H1 (cell line): Measurements from ENCODE around the gene RHBDF1. TPM values are rescaled to one million over a fixed set of nuclear protein-coding genes. Genes with fewer than 3 reads are reported as not detected.
"Not testable (repeated sequence)": the region's sequence is repeated elsewhere in the genome, so short reads cannot be mapped to it uniquely, and the experiment has no call there.

Experiments
- CTCF ChIA-PET: fragments of 300-600 bp; sonication (Branson Sonifier 250); formaldehyde crosslinking; loops from one replicate; lab custom pipeline; 2021; ENCODE audit not compliant: partially characterized antibody; lab: Charles Lee
- POLR2A ChIA-PET: fragments of 300-600 bp; sonication (Branson Sonifier 250); formaldehyde crosslinking; loops from one replicate; lab custom pipeline; 2021; ENCODE audit warnings: inconsistent platforms; ENCODE audit not compliant: partially characterized antibody; lab: Charles Lee
- DNase-seq, 2 experiments: peaks; one replicate each; pipeline versions ENCODE4 v3.0.0 to v3.0.0-alpha.2; 2010 to 2022; ENCODE audit warnings: low spot score in 2 of 2, low read depth in 1 of 2, mixed read lengths in 1 of 2
- FAIRE-seq: peaks from 2 replicates; lab custom pipeline; 2011; peaks lifted over from hg19 to GRCh38; lab: Jason Lieb, UNC
- H2AFZ ChIP-seq: 2 replicates; pipeline ENCODE4 v1.8.1; 2012; ENCODE audit warnings: low read length, inconsistent platforms
- H2AK5ac ChIP-seq: 2 replicates; pipeline ENCODE4 v1.6.1; 2013; ENCODE audit warnings: low read depth, low read length
- H2BK120ac ChIP-seq: replicated peaks from 2 replicates; pipeline ENCODE3; 2013; ENCODE audit warnings: low read depth, low read length, inconsistent platforms
- H2BK12ac ChIP-seq: 2 replicates; pipeline ENCODE4 v1.6.1; 2013; ENCODE audit warnings: low read depth, low read length
- H2BK15ac ChIP-seq: 2 replicates; pipeline ENCODE4 v1.6.1; 2013; ENCODE audit warnings: low read length
- H2BK20ac ChIP-seq: 2 replicates; pipeline ENCODE4 v1.6.1; 2013; ENCODE audit warnings: low read length
- H2BK5ac ChIP-seq: 2 replicates; pipeline ENCODE4 v1.6.1; 2013; ENCODE audit warnings: low read depth, low read length
- H3K14ac ChIP-seq: 2 replicates; pipeline ENCODE4 v1.6.1; 2013; ENCODE audit warnings: inconsistent platforms; ENCODE audit not compliant: insufficient read length
- H3K18ac ChIP-seq: 2 replicates; pipeline ENCODE4 v1.6.1; 2013; ENCODE audit warnings: low read length; ENCODE audit errors: extremely low read depth
- H3K23ac ChIP-seq: 2 replicates; pipeline ENCODE4 v1.6.1; 2013; ENCODE audit warnings: inconsistent platforms; ENCODE audit not compliant: insufficient read length
- H3K23me2 ChIP-seq: 2 replicates; pipeline ENCODE4 v1.6.1; 2013; ENCODE audit warnings: low read depth, low read length
- H3K27ac ChIP-seq: 2 replicates; pipeline ENCODE4 v1.6.1; 2011; ENCODE audit warnings: low read depth, low read length, inconsistent platforms
- H3K27me3 ChIP-seq, 4 experiments: replicated peaks in 1 of 4; 1 replicate in 1 of 4; 2 replicates in 3 of 4; pipeline versions ENCODE4 v1.6.1 to v1.8.1; 2011 to 2013; ENCODE audit warnings: low read length in 3 of 4, mild to moderate bottlenecking in 3 of 4, inconsistent platforms in 2 of 4, mixed read lengths in 2 of 4, moderate library complexity in 1 of 4; ENCODE audit not compliant: control insufficient read depth in 3 of 4, insufficient read depth in 3 of 4; ENCODE audit errors: extremely low read depth in 1 of 4
- H3K36me3 ChIP-seq, 4 experiments: 2 replicates each; pipeline versions ENCODE4 v1.6.1 to v1.8.1; 2011 to 2013; ENCODE audit warnings: mild to moderate bottlenecking in 4 of 4, low read length in 3 of 4, moderate library complexity in 2 of 4, control low read depth in 1 of 4, inconsistent platforms in 1 of 4; ENCODE audit not compliant: insufficient read depth in 4 of 4, control insufficient read depth in 2 of 4
- H3K4ac ChIP-seq: replicated peaks from 2 replicates; pipeline ENCODE3; 2013; ENCODE audit warnings: low read length, low read depth, mixed read lengths, inconsistent platforms; ENCODE audit not compliant: insufficient read length
- H3K4me1 ChIP-seq, 4 experiments: replicated peaks in 1 of 4; 1 replicate in 1 of 4; 2 replicates in 3 of 4; pipeline versions ENCODE4 v1.6.1 to v1.8.1; 2011 to 2013; ENCODE audit warnings: low read length in 3 of 4, inconsistent platforms in 2 of 4, mixed read lengths in 1 of 4; ENCODE audit not compliant: insufficient read depth in 4 of 4, control insufficient read depth in 3 of 4
- H3K4me2 ChIP-seq, 2 experiments: 2 replicates each; pipeline versions ENCODE4 v1.6.1 to v1.8.1; 2011 to 2013; ENCODE audit warnings: low read depth in 2 of 2, low read length in 2 of 2, control low read depth in 1 of 2, inconsistent platforms in 1 of 2, mild to moderate bottlenecking in 1 of 2; ENCODE audit not compliant: insufficient read depth in 1 of 2
- H3K4me3 ChIP-seq, 4 experiments: fragments of 200-600, 300-600 bp in 1 of 4; sonication (generic), shearing (Covaris generic), sonication (Bioruptor Twin) in 1 of 4; 2 replicates each; pipeline versions ENCODE4 v1.5.1 to v1.8.1; 2011 to 2016; ENCODE audit warnings: low read length in 4 of 4, low read depth in 3 of 4, control low read depth in 2 of 4, inconsistent platforms in 2 of 4, mild to moderate bottlenecking in 2 of 4, mixed read lengths in 1 of 4, moderate library complexity in 1 of 4; ENCODE audit not compliant: insufficient read depth in 2 of 4; ENCODE audit errors: extremely low read depth in 1 of 4
- H3K56ac ChIP-seq: replicated peaks from 2 replicates; pipeline ENCODE3; 2013; ENCODE audit warnings: low read depth, mild to moderate bottlenecking, mixed read lengths, low read length, inconsistent platforms; ENCODE audit not compliant: insufficient read length
- H3K79me1 ChIP-seq: 2 replicates; pipeline ENCODE4 v1.6.1; 2013; ENCODE audit warnings: low read depth, low read length, control low read depth
- H3K79me2 ChIP-seq, 2 experiments: 2 replicates each; pipeline versions ENCODE4 v1.6.1 to v1.8.1; 2012 to 2013; ENCODE audit warnings: low read length in 2 of 2, mild to moderate bottlenecking in 2 of 2, inconsistent platforms in 1 of 2; ENCODE audit not compliant: insufficient read depth in 2 of 2, control insufficient read depth in 1 of 2
- H3K9ac ChIP-seq, 4 experiments: replicated peaks in 1 of 4; 1 replicate in 1 of 4; 2 replicates in 3 of 4; pipeline versions ENCODE4 v1.6.1 to v1.8.1; 2011 to 2013; ENCODE audit warnings: low read depth in 3 of 4, low read length in 3 of 4, control low read depth in 2 of 4, mild to moderate bottlenecking in 2 of 4, moderate library complexity in 2 of 4, inconsistent platforms in 1 of 4; ENCODE audit errors: extremely low read depth in 1 of 4
- H3K9me3 ChIP-seq, 2 experiments: 2 replicates each; pipeline versions ENCODE4 v1.6.1 to v1.8.1; 2012 to 2013; ENCODE audit warnings: mild to moderate bottlenecking in 2 of 2, moderate library complexity in 2 of 2, control low read depth in 1 of 2, inconsistent platforms in 1 of 2, low read depth in 1 of 2, low read length in 1 of 2, mixed read lengths in 1 of 2; ENCODE audit not compliant: insufficient read depth in 2 of 2
- H4K20me1 ChIP-seq, 2 experiments: replicated peaks in 1 of 2; 2 replicates each; pipeline versions ENCODE3 to v1.8.1; 2011 to 2013; ENCODE audit warnings: inconsistent platforms in 2 of 2, low read length in 2 of 2, mild to moderate bottlenecking in 1 of 2; ENCODE audit not compliant: insufficient read depth in 2 of 2, control insufficient read depth in 1 of 2
- H4K5ac ChIP-seq: 2 replicates; pipeline ENCODE4 v1.6.1; 2013; ENCODE audit warnings: low read length, low read depth, mixed read lengths, inconsistent platforms; ENCODE audit not compliant: insufficient read length
- H4K8ac ChIP-seq: 2 replicates; pipeline ENCODE4 v1.8.0; 2013; ENCODE audit warnings: mild to moderate bottlenecking, moderate library complexity, low read length, inconsistent platforms; ENCODE audit not compliant: insufficient read depth; ENCODE audit errors: extremely low read depth
- H4K91ac ChIP-seq: replicated peaks from 2 replicates; pipeline ENCODE3; 2013; ENCODE audit warnings: low read length, mixed read lengths, inconsistent platforms; ENCODE audit not compliant: insufficient read length
- WGBS, 2 experiments: shearing (Covaris generic) in 1 of 2; methylation state at CpG; one replicate each; pipeline versions ENCODE4 v1.1.6 to v1.1.7; 2013 to 2015; ENCODE audit warnings: low lambda C conversion rate in 2 of 2, mixed read lengths in 2 of 2, inconsistent platforms in 1 of 2, low coverage in 1 of 2, missing lambda C conversion rate in 1 of 2; ENCODE audit not compliant: insufficient replicate concordance in 2 of 2, insufficient coverage in 1 of 2, insufficient read length in 1 of 2; ENCODE audit errors: extremely low coverage in 1 of 2, missing lambda C conversion rate in 1 of 2; 5-methylcytosine and 5-hydroxymethylcytosine counted together
- polyA plus RNA-seq, 7 experiments: library from polyadenylated mRNA; depleted of rRNA in 3 of 7; stranded (reverse) in 5 of 7; unstranded in 2 of 7; fragments of >200 nt in 5 of 7; fragments of 200-250 nt in 2 of 7; gene quantifications; 1 replicate in 5 of 7; 2 replicates in 1 of 7; 4 replicates in 1 of 7; pipeline versions ENCODE4 v1.2.1 to v1.2.3, GENCODE V29; 2011 to 2013; ENCODE audit warnings: missing spikeins in 2 of 7, mixed read lengths in 2 of 7
- total RNA-seq: library from RNA; stranded (reverse); fragmentation: NEBNext Ultra II Directional; extraction: Animal tissue kit (Norgen Biotek cat#: 25700); gene quantifications from 2 replicates; pipeline ENCODE4 v1.2.1, GENCODE V29; 2021

The RHBDF1 gene
- total and polyA plus RNA-seq, 2 of the 8 experiments (the other 6 are each of a cell fraction or from before 2014, with no cell fraction given), result 37.4 to 51.6 TPM

DNA sequence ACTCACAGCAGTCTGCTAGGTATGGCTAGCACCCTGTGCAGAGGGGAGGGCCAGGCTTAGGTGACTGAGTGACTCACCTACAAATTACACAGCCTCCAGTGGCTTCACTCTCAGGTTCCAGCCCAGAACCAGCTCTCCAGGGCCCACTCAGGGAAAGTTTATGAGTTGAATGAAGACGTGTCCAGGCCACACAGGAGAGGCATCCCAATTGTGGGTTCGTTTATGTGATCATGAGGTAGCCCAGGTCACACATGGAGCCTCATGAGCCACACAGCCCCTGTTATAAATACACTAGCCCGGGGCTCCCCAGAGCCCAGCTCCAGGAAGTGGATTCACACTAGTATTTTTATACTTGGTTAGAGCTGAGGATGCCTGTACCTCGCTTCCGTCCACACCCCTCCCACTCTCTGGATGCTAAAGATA is 46.5 kb downstream of the RHBDF1 start:
- H3K27me3 ChIP-seq, H3K4me1 ChIP-seq, H3K23ac ChIP-seq, H3K9me3 ChIP-seq, H3K36me3 ChIP-seq, H3K18ac ChIP-seq, DNase-seq, H4K5ac ChIP-seq, CTCF ChIA-PET, H2BK12ac ChIP-seq, FAIRE-seq, H4K20me1 ChIP-seq, H2AK5ac ChIP-seq, H3K27ac ChIP-seq, H3K56ac ChIP-seq, H3K23me2 ChIP-seq, H3K4me2 ChIP-seq, H3K4ac ChIP-seq, H4K91ac ChIP-seq, H2BK15ac ChIP-seq, H4K8ac ChIP-seq, H2AFZ ChIP-seq, H2BK20ac ChIP-seq, POLR2A ChIA-PET, H3K9ac ChIP-seq, H3K14ac ChIP-seq, H2BK120ac ChIP-seq, H3K79me1 ChIP-seq, H2BK5ac ChIP-seq, H3K4me3 ChIP-seq, H3K79me2 ChIP-seq: not testable (repeated sequence)
- WGBS, 2 experiments, result 82% methylated on average over 2 of the region's 5 CpGs; no CpG with 5 or more reads in 1 of the 2 experiments

GRCh38 chr16:24151-24550 is 48.3 kb downstream of the RHBDF1 start:
- FAIRE-seq, POLR2A ChIA-PET, H3K9me3 ChIP-seq, H3K14ac ChIP-seq, H3K18ac ChIP-seq, H4K8ac ChIP-seq, H3K9ac ChIP-seq, H3K23me2 ChIP-seq, H3K56ac ChIP-seq, H2AFZ ChIP-seq, H3K79me1 ChIP-seq, H3K36me3 ChIP-seq, H4K20me1 ChIP-seq, H3K27ac ChIP-seq, DNase-seq, H2BK120ac ChIP-seq, H4K5ac ChIP-seq, H2BK20ac ChIP-seq, H2BK15ac ChIP-seq, H2BK12ac ChIP-seq, CTCF ChIA-PET, H3K27me3 ChIP-seq, H2BK5ac ChIP-seq, H4K91ac ChIP-seq, H3K4me1 ChIP-seq, H3K4ac ChIP-seq, H3K79me2 ChIP-seq, H3K23ac ChIP-seq, H2AK5ac ChIP-seq, H3K4me2 ChIP-seq, H3K4me3 ChIP-seq: not testable (repeated sequence)
- WGBS, 2 experiments, result 90% methylated on average over 2 of the region's 22 CpGs; no CpG with 5 or more reads in 1 of the 2 experiments
